ENCODE data around the gene GK. TPM values are rescaled to one million over a fixed set of nuclear protein-coding genes. Genes with fewer than 3 reads are reported as not detected.
"Not testable (repeated sequence)": the region's sequence is repeated elsewhere in the genome, so short reads cannot be mapped to it uniquely, and the experiment has no call there.

The GK gene
- 5.6 and 7.8 TPM in 2 replicates for total RNA-seq (2014; rRNA removed; shearing (Covaris generic))
- 4.7 and 4.8 TPM in 2 replicates for polyA plus RNA-seq (2015; cell fraction: cytosol; rRNA removed)
- polyA plus RNA-seq (2015; cell fraction: nucleus; rRNA removed), result 11.2 and 18.2 TPM in 2 replicates

DNA sequence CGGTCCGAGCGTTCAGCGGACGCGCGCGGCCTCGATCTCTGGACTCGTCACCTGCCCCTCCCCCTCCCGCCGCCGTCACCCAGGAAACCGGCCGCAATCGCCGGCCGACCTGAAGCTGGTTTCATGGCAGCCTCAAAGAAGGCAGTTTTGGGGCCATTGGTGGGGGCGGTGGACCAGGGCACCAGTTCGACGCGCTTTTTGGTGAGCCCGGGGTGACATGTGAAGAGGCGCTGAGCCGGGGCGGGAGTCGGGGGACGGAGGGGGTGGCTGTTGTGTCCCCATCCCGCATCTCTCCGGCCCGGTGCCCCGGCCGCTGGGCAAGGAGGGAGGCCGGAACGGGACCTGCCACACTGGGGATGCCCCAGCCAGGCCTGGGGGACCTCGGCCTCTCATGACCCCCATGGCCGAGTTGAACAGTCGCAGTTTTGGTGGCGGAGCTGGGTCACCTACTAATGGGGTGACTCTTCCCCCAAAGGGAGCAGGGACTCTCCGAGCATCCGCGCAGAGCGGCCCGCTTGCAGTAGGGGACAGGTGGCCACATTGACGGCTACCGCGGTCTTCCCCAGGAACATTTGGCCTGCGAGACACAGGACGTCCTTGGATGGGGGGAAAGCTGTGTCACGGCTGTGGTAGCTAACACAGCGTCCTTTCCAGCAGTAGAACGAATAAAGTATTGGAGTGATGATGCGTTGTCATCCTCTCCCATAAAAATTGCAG lies at the start of gene GK:
TSS of gene GK (plus strand) at position 9 of the 717 bp plus-strand sequence. CDS start at position 124, 115 bp downstream.
- DNase-seq (ENCODE audit: low read depth), result peak; percentile 4

DNA sequence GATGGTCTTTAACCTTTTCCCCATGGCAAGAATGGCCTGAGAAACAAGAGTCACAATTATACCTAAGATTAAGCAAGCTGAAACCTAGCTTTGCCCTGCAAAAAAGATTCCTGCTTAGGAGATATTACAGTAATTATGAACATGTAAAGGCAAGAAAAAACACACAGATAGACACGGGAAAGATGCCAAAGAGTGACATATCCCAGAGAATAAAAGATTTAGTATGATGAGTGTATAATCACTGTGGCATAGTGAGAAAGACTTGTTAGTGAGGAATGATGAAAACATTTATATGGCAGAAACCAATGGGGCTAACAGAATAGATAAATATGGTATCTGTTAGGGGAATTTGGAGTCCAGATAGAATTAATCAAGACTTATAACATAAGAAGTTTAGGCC lies 46.1 kb upstream of the GK start:
- DNase-seq (ENCODE audit: low read depth), result no peak

DNA sequence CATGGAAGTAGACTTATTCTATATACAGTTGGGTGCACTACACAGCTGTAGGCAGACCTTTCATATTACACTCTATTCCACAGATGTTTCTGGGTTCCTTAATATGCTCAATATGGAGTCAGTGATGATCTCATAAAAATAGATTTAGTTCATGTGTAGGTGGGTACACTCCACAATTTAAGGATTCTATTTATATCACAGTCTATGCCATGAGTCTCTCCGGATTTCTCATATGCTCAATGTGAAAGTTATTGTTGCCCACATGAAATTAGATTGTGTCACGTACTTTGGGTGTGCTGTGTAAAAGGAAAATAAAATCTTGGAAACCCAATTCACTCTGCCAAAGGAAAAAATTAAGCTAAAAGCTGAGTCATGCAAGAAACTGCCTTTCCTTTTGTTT lies 43.2 kb upstream of the GK start:
- no peak for DNase-seq (ENCODE audit: low read depth)

DNA sequence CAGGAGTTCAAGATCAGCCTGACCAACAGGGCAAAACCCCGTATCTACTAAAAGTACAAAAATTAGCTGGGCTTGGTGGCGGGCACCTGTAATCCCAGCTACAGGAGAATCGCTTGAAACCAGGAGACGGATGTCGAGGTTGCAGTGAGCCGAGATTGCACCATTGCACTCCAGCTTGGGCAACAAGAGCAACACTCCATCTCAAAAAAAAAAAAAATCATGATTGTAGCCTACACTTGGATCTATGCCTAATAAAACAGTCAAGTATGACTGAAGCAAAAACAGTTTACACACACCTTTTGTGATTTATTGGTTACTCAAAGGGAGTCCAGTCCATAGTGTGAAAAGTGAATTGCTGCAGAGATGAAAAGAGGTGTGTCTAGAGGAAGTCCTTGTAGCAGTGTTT lies 41.0 kb upstream of the GK start:
- DNase-seq (ENCODE audit: low read depth), result no peak

DNA sequence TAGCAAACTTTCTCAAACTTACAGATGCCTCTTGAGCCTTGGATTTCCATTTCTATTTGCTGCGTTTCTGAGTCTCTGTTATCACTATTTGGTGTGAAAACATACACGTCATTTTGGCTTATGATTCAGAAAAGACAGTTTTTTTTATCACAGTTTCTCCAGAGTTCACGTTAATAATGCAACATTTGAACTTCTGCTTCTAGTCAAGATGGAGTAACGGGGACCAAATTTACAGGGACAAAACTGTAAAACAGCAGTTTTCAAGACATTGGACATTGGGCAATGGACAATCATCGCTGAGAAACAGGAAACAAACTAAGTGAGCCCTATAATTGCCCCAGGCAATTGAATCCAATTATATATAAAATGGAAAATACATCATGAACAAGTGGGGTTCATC lies 39.5 kb upstream of the GK start:
- DNase-seq (ENCODE audit: low read depth), result no peak

GRCh38 chrX:30615229-30615628 lies 38.0 kb upstream of the GK start:
- DNase-seq (ENCODE audit: low read depth), result peak; percentile 32

GRCh38 chrX:30618160-30618765 lies 35.0 kb upstream of the GK start:
- no peak for DNase-seq (ENCODE audit: low read depth)

DNA sequence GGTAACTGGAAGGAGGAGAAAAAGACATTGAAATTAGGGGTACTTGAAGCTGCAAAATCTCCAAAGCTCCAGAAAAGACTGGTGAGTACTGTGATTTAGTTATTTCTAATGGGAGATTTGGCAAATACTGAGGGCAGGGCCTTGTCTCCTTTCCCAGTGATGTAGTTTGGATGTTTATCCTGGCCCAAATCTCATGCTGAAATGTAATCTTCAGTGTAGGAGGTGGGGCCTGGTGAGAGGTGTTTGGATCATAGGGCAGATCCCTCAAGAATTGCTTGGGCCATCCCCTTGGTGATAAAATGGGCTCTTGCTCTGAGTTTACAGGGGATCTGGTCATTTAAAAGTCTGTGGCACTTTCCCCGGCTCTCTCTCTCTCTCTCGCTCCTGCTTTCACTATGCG lies 33.1 kb upstream of the GK start:
- DNase-seq (ENCODE audit: low read depth), result no peak

DNA sequence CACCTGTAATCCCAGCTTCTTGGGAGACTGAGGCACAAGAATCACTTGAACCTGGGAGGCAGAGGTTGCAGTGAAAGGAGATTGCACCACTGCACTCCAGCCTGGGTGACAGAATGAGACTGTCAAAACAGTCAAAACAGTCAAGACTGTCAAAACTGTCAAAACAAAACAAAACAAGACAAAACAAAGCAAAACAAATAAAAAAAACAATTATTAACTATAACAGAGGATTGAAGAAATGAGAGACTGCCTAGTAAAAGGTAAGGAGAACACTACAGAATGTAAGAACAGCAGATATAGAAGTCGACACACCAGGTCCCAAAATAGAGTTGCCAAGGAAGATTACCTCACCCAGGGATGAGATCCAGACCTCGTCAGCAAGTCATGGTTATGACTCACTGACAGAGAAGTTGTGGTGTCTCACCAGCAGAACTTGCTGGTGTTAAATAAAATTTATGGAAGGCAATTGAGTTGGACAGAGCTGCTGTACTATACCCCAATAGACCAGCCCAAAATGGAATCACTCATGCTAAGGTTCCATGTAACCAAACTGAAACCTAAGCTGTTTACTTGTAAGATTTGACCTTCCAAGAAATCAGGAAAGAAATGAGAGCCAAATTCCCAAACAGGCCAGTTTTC lies 32.1 kb upstream of the GK start:
- DNase-seq (ENCODE audit: low read depth), result peak; percentile 81

DNA sequence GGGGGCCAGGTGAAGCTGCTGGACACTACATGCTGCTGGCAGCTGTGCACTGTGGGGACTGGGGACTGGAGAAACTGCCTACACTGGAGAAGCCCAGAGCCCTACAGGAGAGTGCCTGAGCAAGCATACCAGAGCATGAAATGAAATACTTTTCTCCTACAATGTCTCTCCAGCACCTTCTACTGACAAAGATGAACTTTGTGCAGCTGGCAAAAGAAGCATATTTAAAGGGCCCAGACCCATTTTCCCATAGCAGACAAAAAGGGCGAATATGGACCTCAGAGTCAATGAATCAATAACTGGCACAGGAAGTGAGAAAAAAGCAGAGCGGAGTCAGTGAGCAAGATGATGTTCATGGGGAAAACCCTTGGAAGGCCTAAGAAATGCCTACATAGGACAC lies 30.9 kb upstream of the GK start:
- no peak for DNase-seq (ENCODE audit: low read depth)

GRCh38 chrX:30626402-30626801 lies 26.8 kb upstream of the GK start:
- DNase-seq (ENCODE audit: low read depth), result no peak

GRCh38 chrX:30627818-30628652 lies 25.2 kb upstream of the GK start:
- no peak for DNase-seq (ENCODE audit: low read depth)

GRCh38 chrX:30634070-30634469 lies 19.2 kb upstream of the GK start:
- DNase-seq (ENCODE audit: low read depth), result not testable (repeated sequence)

- DNase-seq (ENCODE audit: low read depth), result no peak
Measured at GRCh38 chrX:30635630-30636029, 17.6 kb upstream of the GK start.

GRCh38 chrX:30637874-30638815 lies 15.1 kb upstream of the GK start:
- DNase-seq (ENCODE audit: low read depth), result no peak

GRCh38 chrX:30639702-30640101 lies 13.5 kb upstream of the GK start:
- not testable (repeated sequence) for DNase-seq (ENCODE audit: low read depth)

GRCh38 chrX:30642642-30643041 lies 10.6 kb upstream of the GK start:
- no peak for DNase-seq (ENCODE audit: low read depth)

GRCh38 chrX:30643313-30643821 lies 9.9 kb upstream of the GK start:
- no peak for DNase-seq (ENCODE audit: low read depth)

GRCh38 chrX:30649859-30650258 lies 3.4 kb upstream of the GK start:
- no peak for DNase-seq (ENCODE audit: low read depth)
